H1 (cell line): ENCODE measurements around the gene MTCH2. TPM values are rescaled to one million over a fixed set of nuclear protein-coding genes. Genes with fewer than 3 reads are reported as not detected.
A peak's percentile ranks its signal among the peaks of the same experiment; 100 is the strongest.

Experiments used
- CTCF ChIA-PET: fragments of 300-600 bp; sonication (Branson Sonifier 250); formaldehyde crosslinking; loops from one replicate; lab custom pipeline; 2021; ENCODE audit not compliant: partially characterized antibody; lab: Charles Lee
- POLR2A ChIA-PET: fragments of 300-600 bp; sonication (Branson Sonifier 250); formaldehyde crosslinking; loops from one replicate; lab custom pipeline; 2021; ENCODE audit warnings: inconsistent platforms; ENCODE audit not compliant: partially characterized antibody; lab: Charles Lee
- DNase-seq, 2 experiments: peaks; one replicate each; pipeline versions ENCODE4 v3.0.0 to v3.0.0-alpha.2; 2010 to 2022; ENCODE audit warnings: low spot score in 2 of 2, low read depth in 1 of 2, mixed read lengths in 1 of 2
- FAIRE-seq: peaks from 2 replicates; lab custom pipeline; 2011; peaks lifted over from hg19 to GRCh38; lab: Jason Lieb, UNC
- H2AFZ ChIP-seq: 2 replicates; pipeline ENCODE4 v1.8.1; 2012; ENCODE audit warnings: low read length, inconsistent platforms
- H2AK5ac ChIP-seq: 2 replicates; pipeline ENCODE4 v1.6.1; 2013; ENCODE audit warnings: low read depth, low read length
- H2BK120ac ChIP-seq: replicated peaks from 2 replicates; pipeline ENCODE3; 2013; ENCODE audit warnings: low read depth, low read length, inconsistent platforms
- H2BK12ac ChIP-seq: 2 replicates; pipeline ENCODE4 v1.6.1; 2013; ENCODE audit warnings: low read depth, low read length
- H2BK15ac ChIP-seq: 2 replicates; pipeline ENCODE4 v1.6.1; 2013; ENCODE audit warnings: low read length
- H2BK20ac ChIP-seq: 2 replicates; pipeline ENCODE4 v1.6.1; 2013; ENCODE audit warnings: low read length
- H2BK5ac ChIP-seq: 2 replicates; pipeline ENCODE4 v1.6.1; 2013; ENCODE audit warnings: low read depth, low read length
- H3K14ac ChIP-seq: 2 replicates; pipeline ENCODE4 v1.6.1; 2013; ENCODE audit warnings: inconsistent platforms; ENCODE audit not compliant: insufficient read length
- H3K18ac ChIP-seq: 2 replicates; pipeline ENCODE4 v1.6.1; 2013; ENCODE audit warnings: low read length; ENCODE audit errors: extremely low read depth
- H3K23ac ChIP-seq: 2 replicates; pipeline ENCODE4 v1.6.1; 2013; ENCODE audit warnings: inconsistent platforms; ENCODE audit not compliant: insufficient read length
- H3K23me2 ChIP-seq: 2 replicates; pipeline ENCODE4 v1.6.1; 2013; ENCODE audit warnings: low read depth, low read length
- H3K27ac ChIP-seq: 2 replicates; pipeline ENCODE4 v1.6.1; 2011; ENCODE audit warnings: low read depth, low read length, inconsistent platforms
- H3K27me3 ChIP-seq, 4 experiments: replicated peaks in 1 of 4; 1 replicate in 1 of 4; 2 replicates in 3 of 4; pipeline versions ENCODE4 v1.6.1 to v1.8.1; 2011 to 2013; ENCODE audit warnings: low read length in 3 of 4, mild to moderate bottlenecking in 3 of 4, inconsistent platforms in 2 of 4, mixed read lengths in 2 of 4, moderate library complexity in 1 of 4; ENCODE audit not compliant: control insufficient read depth in 3 of 4, insufficient read depth in 3 of 4; ENCODE audit errors: extremely low read depth in 1 of 4
- H3K36me3 ChIP-seq, 4 experiments: 2 replicates each; pipeline versions ENCODE4 v1.6.1 to v1.8.1; 2011 to 2013; ENCODE audit warnings: mild to moderate bottlenecking in 4 of 4, low read length in 3 of 4, moderate library complexity in 2 of 4, control low read depth in 1 of 4, inconsistent platforms in 1 of 4; ENCODE audit not compliant: insufficient read depth in 4 of 4, control insufficient read depth in 2 of 4
- H3K4ac ChIP-seq: replicated peaks from 2 replicates; pipeline ENCODE3; 2013; ENCODE audit warnings: low read length, low read depth, mixed read lengths, inconsistent platforms; ENCODE audit not compliant: insufficient read length
- H3K4me1 ChIP-seq, 4 experiments: replicated peaks in 1 of 4; 1 replicate in 1 of 4; 2 replicates in 3 of 4; pipeline versions ENCODE4 v1.6.1 to v1.8.1; 2011 to 2013; ENCODE audit warnings: low read length in 3 of 4, inconsistent platforms in 2 of 4, mixed read lengths in 1 of 4; ENCODE audit not compliant: insufficient read depth in 4 of 4, control insufficient read depth in 3 of 4
- H3K4me2 ChIP-seq, 2 experiments: 2 replicates each; pipeline versions ENCODE4 v1.6.1 to v1.8.1; 2011 to 2013; ENCODE audit warnings: low read depth in 2 of 2, low read length in 2 of 2, control low read depth in 1 of 2, inconsistent platforms in 1 of 2, mild to moderate bottlenecking in 1 of 2; ENCODE audit not compliant: insufficient read depth in 1 of 2
- H3K4me3 ChIP-seq, 4 experiments: fragments of 200-600, 300-600 bp in 1 of 4; sonication (generic), shearing (Covaris generic), sonication (Bioruptor Twin) in 1 of 4; 2 replicates each; pipeline versions ENCODE4 v1.5.1 to v1.8.1; 2011 to 2016; ENCODE audit warnings: low read length in 4 of 4, low read depth in 3 of 4, control low read depth in 2 of 4, inconsistent platforms in 2 of 4, mild to moderate bottlenecking in 2 of 4, mixed read lengths in 1 of 4, moderate library complexity in 1 of 4; ENCODE audit not compliant: insufficient read depth in 2 of 4; ENCODE audit errors: extremely low read depth in 1 of 4
- H3K56ac ChIP-seq: replicated peaks from 2 replicates; pipeline ENCODE3; 2013; ENCODE audit warnings: low read depth, mild to moderate bottlenecking, mixed read lengths, low read length, inconsistent platforms; ENCODE audit not compliant: insufficient read length
- H3K79me1 ChIP-seq: 2 replicates; pipeline ENCODE4 v1.6.1; 2013; ENCODE audit warnings: low read depth, low read length, control low read depth
- H3K79me2 ChIP-seq, 2 experiments: 2 replicates each; pipeline versions ENCODE4 v1.6.1 to v1.8.1; 2012 to 2013; ENCODE audit warnings: low read length in 2 of 2, mild to moderate bottlenecking in 2 of 2, inconsistent platforms in 1 of 2; ENCODE audit not compliant: insufficient read depth in 2 of 2, control insufficient read depth in 1 of 2
- H3K9ac ChIP-seq, 4 experiments: replicated peaks in 1 of 4; 1 replicate in 1 of 4; 2 replicates in 3 of 4; pipeline versions ENCODE4 v1.6.1 to v1.8.1; 2011 to 2013; ENCODE audit warnings: low read depth in 3 of 4, low read length in 3 of 4, control low read depth in 2 of 4, mild to moderate bottlenecking in 2 of 4, moderate library complexity in 2 of 4, inconsistent platforms in 1 of 4; ENCODE audit errors: extremely low read depth in 1 of 4
- H3K9me3 ChIP-seq, 2 experiments: 2 replicates each; pipeline versions ENCODE4 v1.6.1 to v1.8.1; 2012 to 2013; ENCODE audit warnings: mild to moderate bottlenecking in 2 of 2, moderate library complexity in 2 of 2, control low read depth in 1 of 2, inconsistent platforms in 1 of 2, low read depth in 1 of 2, low read length in 1 of 2, mixed read lengths in 1 of 2; ENCODE audit not compliant: insufficient read depth in 2 of 2
- H4K20me1 ChIP-seq, 2 experiments: replicated peaks in 1 of 2; 2 replicates each; pipeline versions ENCODE3 to v1.8.1; 2011 to 2013; ENCODE audit warnings: inconsistent platforms in 2 of 2, low read length in 2 of 2, mild to moderate bottlenecking in 1 of 2; ENCODE audit not compliant: insufficient read depth in 2 of 2, control insufficient read depth in 1 of 2
- H4K5ac ChIP-seq: 2 replicates; pipeline ENCODE4 v1.6.1; 2013; ENCODE audit warnings: low read length, low read depth, mixed read lengths, inconsistent platforms; ENCODE audit not compliant: insufficient read length
- H4K8ac ChIP-seq: 2 replicates; pipeline ENCODE4 v1.8.0; 2013; ENCODE audit warnings: mild to moderate bottlenecking, moderate library complexity, low read length, inconsistent platforms; ENCODE audit not compliant: insufficient read depth; ENCODE audit errors: extremely low read depth
- H4K91ac ChIP-seq: replicated peaks from 2 replicates; pipeline ENCODE3; 2013; ENCODE audit warnings: low read length, mixed read lengths, inconsistent platforms; ENCODE audit not compliant: insufficient read length
- CTBP2 ChIP-seq: IDR thresholded peaks from 2 replicates; pipeline ENCODE4 v1.7.0; 2011; ENCODE audit warnings: borderline replicate concordance, mild to moderate bottlenecking, moderate library complexity, mixed read lengths, low read length; ENCODE audit not compliant: insufficient read depth, insufficient read length
- CTCF ChIP-seq, 3 experiments: IDR thresholded peaks; 1 replicate in 2 of 3; 2 replicates in 1 of 3; pipeline versions ENCODE4 v1.5.1 to v1.6.1; 2011; ENCODE audit warnings: low read length in 3 of 3, mild to moderate bottlenecking in 3 of 3, inconsistent platforms in 2 of 3, low read depth in 1 of 3, moderate library complexity in 1 of 3; ENCODE audit not compliant: insufficient read depth in 1 of 3; ENCODE audit errors: control extremely low read depth in 1 of 3
- EP300 ChIP-seq, 2 experiments: IDR thresholded peaks; 1 replicate in 1 of 2; 2 replicates in 1 of 2; pipeline ENCODE4 v1.6.1; 2011 to 2012; ENCODE audit warnings: low read depth in 2 of 2, low read length in 2 of 2, mild to moderate bottlenecking in 2 of 2, borderline replicate concordance in 1 of 2, inconsistent platforms in 1 of 2, moderate library complexity in 1 of 2
- MAX ChIP-seq: IDR thresholded peaks from 2 replicates; pipeline ENCODE4 v1.6.1; 2012; ENCODE audit warnings: inconsistent platforms
- RFX5 ChIP-seq: IDR thresholded peaks from 2 replicates; pipeline ENCODE4 v1.6.1; 2011; ENCODE audit warnings: low read depth, low read length, improper control_type of control experiment, borderline replicate concordance
- SIN3A ChIP-seq, 2 experiments: IDR thresholded peaks in 1 of 2; conservative IDR thresholded peaks in 1 of 2; 2 replicates each; pipeline ENCODE4 v1.6.1; 2011 to 2012; ENCODE audit warnings: low read length in 2 of 2, improper control_type of control experiment in 1 of 2, low read depth in 1 of 2, mild to moderate bottlenecking in 1 of 2
- SIRT6 ChIP-seq: IDR thresholded peaks from one replicate; pipeline ENCODE4 v1.7.1; 2012; ENCODE audit warnings: low read length, inconsistent platforms
- YY1 ChIP-seq: IDR thresholded peaks from 2 replicates; pipeline ENCODE4 v1.6.1; 2011; ENCODE audit warnings: low read depth, mild to moderate bottlenecking, low read length
- WGBS, 2 experiments: shearing (Covaris generic) in 1 of 2; methylation state at CpG; one replicate each; pipeline versions ENCODE4 v1.1.6 to v1.1.7; 2013 to 2015; ENCODE audit warnings: low lambda C conversion rate in 2 of 2, mixed read lengths in 2 of 2, inconsistent platforms in 1 of 2, low coverage in 1 of 2, missing lambda C conversion rate in 1 of 2; ENCODE audit not compliant: insufficient replicate concordance in 2 of 2, insufficient coverage in 1 of 2, insufficient read length in 1 of 2; ENCODE audit errors: extremely low coverage in 1 of 2, missing lambda C conversion rate in 1 of 2; 5-methylcytosine and 5-hydroxymethylcytosine counted together
- polyA plus RNA-seq, 7 experiments: library from polyadenylated mRNA; depleted of rRNA in 3 of 7; stranded (reverse) in 5 of 7; unstranded in 2 of 7; fragments of >200 nt in 5 of 7; fragments of 200-250 nt in 2 of 7; gene quantifications; 1 replicate in 5 of 7; 2 replicates in 1 of 7; 4 replicates in 1 of 7; pipeline versions ENCODE4 v1.2.1 to v1.2.3, GENCODE V29; 2011 to 2013; ENCODE audit warnings: missing spikeins in 2 of 7, mixed read lengths in 2 of 7
- total RNA-seq: library from RNA; stranded (reverse); fragmentation: NEBNext Ultra II Directional; extraction: Animal tissue kit (Norgen Biotek cat#: 25700); gene quantifications from 2 replicates; pipeline ENCODE4 v1.2.1, GENCODE V29; 2021

The MTCH2 gene
- total and polyA plus RNA-seq, 2 of the 8 experiments (the other 6 are each of a cell fraction or from before 2014, with no cell fraction given) = 157 to 171 TPM

GRCh38 chr11:47577460-47578041 is 64.8 kb downstream of the MTCH2 start:
- no peak overlapping the region for H2AK5ac ChIP-seq
- no peak overlapping the region for H2BK120ac ChIP-seq
- H2BK20ac ChIP-seq = no peak overlapping the region
- no peak overlapping the region for H3K18ac ChIP-seq
- peak overlapping the region; percentile 70 to 85 for H3K4me2 ChIP-seq
- no peaks in the 10 kb centered on the region for H3K27me3 ChIP-seq
- no peak overlapping the region for H4K91ac ChIP-seq
- H3K4me3 ChIP-seq = peak overlapping the region; percentile 83 to 93 (median 90); a peak in 5 of 8 replicates
- peaks cover 0 to 5% (median 2%) of the 10 kb centered on the region in 4 experiments; a peak in 2 of 7 replicates for H3K4me1 ChIP-seq
- peaks cover 0 to 4% of the 10 kb centered on the region in 2 experiments for H4K20me1 ChIP-seq
- ChIA-PET POLR2A (interaction anchor here (0.7 to 6.2 kb wide), 13 partner anchors 8 to 112 kb away, joined by 3 to 83 read pairs (median 6); partner anchors contain the start of genes C1QTNF4, CELF1, FAM180B and PTPMT1), CTCF (interaction anchor here (0.7 to 2.0 kb wide), 8 partner anchors 9 to 1555 kb away, joined by 3 to 7 read pairs (median 3); partner anchors contain the start of genes C1QTNF4 and FAM180B)
- H2AFZ ChIP-seq = no peak overlapping the region
- H3K79me1 ChIP-seq = peaks cover 2% of the 10 kb centered on the region; the same call in 1 of the 2 replicates
- peaks cover 4% of the 10 kb centered on the region; the same call in 1 of the 2 replicates for H3K23me2 ChIP-seq
- peak overlapping the region; percentile 6; the same call in 1 of the 2 replicates for H3K27ac ChIP-seq
- no peak overlapping the region for H3K14ac ChIP-seq
- peaks cover 17 to 39% (median 31%) of the 10 kb centered on the region in 4 experiments for H3K36me3 ChIP-seq
- DNase-seq = no peak
- H2BK5ac ChIP-seq = no peak overlapping the region
- no peak overlapping the region for H2BK12ac ChIP-seq
- H4K5ac ChIP-seq = no peak overlapping the region
- no peak overlapping the region for H3K56ac ChIP-seq
- no peak overlapping the region for H3K23ac ChIP-seq
- no peak overlapping the region for H4K8ac ChIP-seq
- H3K4ac ChIP-seq = no peak overlapping the region
- H3K9ac ChIP-seq = peak overlapping the region in 1 of 4 experiments; percentile 98; a peak in 2 of 7 replicates
- no peak for FAIRE-seq
- H3K9me3 ChIP-seq = no peaks in the 10 kb centered on the region
- 94% methylated on average over 13 of the region's 13 CpGs; no CpG with 5 or more reads in 1 of the 2 experiments for WGBS, 2 experiments
- peaks cover 0 to 30% of the 10 kb centered on the region in 2 experiments; a peak in 3 of 4 replicates for H3K79me2 ChIP-seq
- no peak overlapping the region; the same call in 1 of the 2 replicates for H2BK15ac ChIP-seq
- no peak for TF ChIP-seq SIRT6
- TF ChIP-seq SIN3A (conservative IDR thresholded peaks at IDR 0.05 in 1 of 2, IDR thresholded peaks at IDR 0.05 in 1 of 2; ENCODE audit: low read depth in 1 of 2, low read length in 2 of 2) = no peak
- TF ChIP-seq YY1 = no peak
- TF ChIP-seq RFX5 = no peak
- no peak for TF ChIP-seq EP300 (IDR thresholded peaks at IDR 0.05; ENCODE audit: borderline replicate concordance in 1 of 2, low read depth in 2 of 2, low read length in 2 of 2)
- no peak for TF ChIP-seq CTCF (IDR thresholded peaks at IDR 0.05; ENCODE audit: control extremely low read depth in 1 of 3, insufficient read depth in 1 of 3, low read depth in 1 of 3, low read length in 3 of 3)
- TF ChIP-seq MAX = no peak
- TF ChIP-seq CTBP2 = no peak
